GM21381 (cell line): ENCODE measurements around the gene KCNJ18.
"Not testable (repeated sequence)": the region's sequence is repeated elsewhere in the genome, so short reads cannot be mapped to it uniquely, and the experiment has no call there.

Source experiments
- ATAC-seq: cut with Tn5 transposase; IDR thresholded peaks from one replicate; pipeline ENCODE4 v1.9.1; 2021; ENCODE audit warnings: mild to moderate bottlenecking, moderate library complexity; ENCODE audit not compliant: unreplicated experiment

Gene KCNJ18

GRCh38 chr17:21670361-21671155 lies 21.8 kb upstream of the KCNJ18 start:
- ATAC-seq, result not testable (repeated sequence)

DNA sequence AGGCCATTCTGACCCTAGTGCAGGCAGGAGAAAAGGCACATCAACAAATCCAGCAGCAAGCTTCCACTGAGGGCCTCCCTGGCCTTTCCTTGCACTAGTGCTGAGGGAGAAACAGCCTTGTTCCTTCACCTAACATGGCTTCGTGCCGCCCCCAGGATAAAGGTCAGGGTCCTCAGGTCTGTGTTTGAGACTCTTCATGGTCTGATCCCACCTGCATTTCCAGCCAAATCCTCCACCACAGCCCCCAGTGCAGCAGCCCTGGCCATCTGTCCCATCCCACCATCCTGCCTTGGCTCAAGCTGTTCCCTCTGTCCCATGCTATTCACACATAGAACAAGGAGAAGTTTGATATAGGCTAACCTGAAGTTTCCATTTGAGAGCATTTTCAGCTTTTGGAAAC lies 20.9 kb upstream of the KCNJ18 start:
- not testable (repeated sequence) for ATAC-seq

DNA sequence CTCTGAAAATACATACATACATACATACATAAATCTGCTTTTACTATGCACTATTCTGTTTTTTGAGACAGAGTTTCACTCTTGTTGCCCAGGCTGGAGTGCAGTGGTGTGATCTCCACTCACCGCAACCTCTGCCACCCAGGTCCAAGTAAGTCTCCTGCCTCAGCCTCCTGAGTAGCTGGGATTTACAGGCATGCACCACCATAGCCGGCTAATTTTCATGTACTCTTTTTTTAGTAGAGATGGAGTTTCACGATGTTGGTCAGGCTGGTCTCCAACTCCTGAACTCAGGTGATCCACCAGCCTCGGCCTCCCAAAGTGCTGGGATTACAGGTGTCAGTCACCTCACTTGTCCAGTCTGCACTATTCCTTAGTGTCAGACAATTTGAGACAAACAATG lies 20.5 kb upstream of the KCNJ18 start:
- not testable (repeated sequence) for ATAC-seq

DNA sequence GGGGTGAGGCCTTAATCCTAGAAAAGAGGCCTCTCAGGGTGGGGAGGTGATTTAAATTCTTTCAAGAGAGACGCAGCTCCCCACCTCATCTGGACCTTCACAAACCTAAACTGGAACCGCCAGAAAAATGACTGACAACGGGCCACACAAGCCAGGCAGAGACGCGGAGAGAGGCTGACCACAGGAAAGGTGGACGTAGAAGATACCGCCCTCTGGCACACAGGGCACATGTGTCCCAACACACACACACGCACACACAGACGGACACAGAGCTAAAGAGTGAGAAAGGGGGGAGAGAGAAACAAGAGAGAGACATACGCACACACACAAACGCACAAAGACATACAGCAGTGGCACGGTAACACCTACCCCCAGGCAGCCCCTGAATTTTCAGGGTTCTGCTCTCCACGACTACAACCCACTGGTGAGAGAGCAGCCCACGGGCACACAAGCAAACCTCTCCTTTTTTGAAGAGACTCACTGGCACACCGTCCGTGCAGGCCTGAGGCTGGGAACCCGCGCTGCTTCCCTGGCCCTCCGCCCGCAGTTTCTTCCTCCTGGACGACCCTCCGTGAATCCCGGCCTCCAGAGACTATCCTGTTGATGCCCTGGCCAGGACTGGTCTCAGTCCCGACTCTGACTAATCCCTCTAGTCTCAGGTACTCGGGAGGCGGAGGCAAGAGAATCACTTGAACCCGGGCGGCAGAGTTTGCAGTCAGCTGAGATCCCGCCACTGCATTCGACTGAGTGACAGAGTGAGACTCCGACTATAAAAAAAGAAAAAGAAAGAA lies 18.7 kb upstream of the KCNJ18 start:
- not testable (repeated sequence) for ATAC-seq

GRCh38 chr17:21674242-21674731 lies 18.0 kb upstream of the KCNJ18 start:
- ATAC-seq, result no peak

- not testable (repeated sequence) for ATAC-seq
Measured at GRCh38 chr17:21674891-21675738, 17.2 kb upstream of the KCNJ18 start.

DNA sequence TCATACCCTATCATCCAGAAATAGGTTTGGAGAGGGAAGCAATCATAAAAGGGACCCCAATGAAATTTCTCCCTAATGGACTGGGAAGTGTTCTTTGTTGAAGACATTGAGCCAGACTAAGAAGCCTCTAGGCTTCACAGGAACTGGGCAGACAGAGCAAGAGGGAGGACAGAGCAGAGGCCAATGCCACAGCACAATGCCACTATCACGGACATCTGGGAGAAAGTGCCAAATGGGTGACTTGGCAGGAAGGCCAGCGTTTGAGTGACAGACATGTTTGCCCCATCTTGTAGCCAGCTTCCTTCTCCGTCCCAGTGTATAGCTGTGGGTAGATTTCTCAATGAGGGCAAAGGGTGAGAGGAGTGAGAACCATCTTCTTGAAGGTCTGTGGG lies 16.6 kb upstream of the KCNJ18 start:
- not testable (repeated sequence) for ATAC-seq

- no peak for ATAC-seq
Measured at GRCh38 chr17:21676281-21677111, 15.8 kb upstream of the KCNJ18 start.

DNA sequence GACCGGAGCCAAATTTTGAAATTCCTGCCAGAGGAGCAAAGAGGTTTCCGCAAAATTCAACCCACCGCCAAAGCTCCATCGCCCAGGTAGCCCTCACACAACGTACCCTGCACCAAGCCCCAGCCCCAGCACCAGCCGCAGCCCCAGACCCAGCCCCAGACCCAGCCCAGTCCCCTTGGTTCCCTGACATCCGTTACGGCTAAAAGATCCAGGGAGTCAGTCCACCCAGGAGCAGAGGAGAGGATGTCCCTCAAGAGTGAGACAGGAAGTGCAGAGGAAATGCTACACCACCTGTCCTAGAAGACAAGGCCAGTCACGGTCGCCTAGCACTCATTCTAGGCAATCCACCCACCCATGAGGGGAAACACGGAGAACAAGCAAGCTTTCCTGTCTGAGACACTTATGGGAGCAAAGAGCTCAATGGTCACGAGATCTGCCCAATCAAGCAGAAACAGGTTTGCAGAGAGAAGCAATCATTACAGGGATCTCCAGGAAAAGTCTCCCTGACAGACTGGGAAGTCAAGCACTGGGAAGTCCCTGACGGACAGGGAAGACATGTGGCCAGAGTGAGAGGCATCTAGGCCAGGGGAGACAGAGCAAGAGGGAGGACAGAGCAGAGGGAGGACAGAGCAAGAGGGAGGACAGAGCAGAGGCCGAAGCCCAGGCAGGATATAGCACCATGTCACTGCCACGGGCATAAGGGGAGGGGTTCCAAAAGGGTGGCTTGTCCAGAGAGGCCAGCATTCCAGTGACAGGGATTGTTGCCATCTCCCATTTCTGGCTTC lies 15.0 kb upstream of the KCNJ18 start:
- ATAC-seq, result no peak

DNA sequence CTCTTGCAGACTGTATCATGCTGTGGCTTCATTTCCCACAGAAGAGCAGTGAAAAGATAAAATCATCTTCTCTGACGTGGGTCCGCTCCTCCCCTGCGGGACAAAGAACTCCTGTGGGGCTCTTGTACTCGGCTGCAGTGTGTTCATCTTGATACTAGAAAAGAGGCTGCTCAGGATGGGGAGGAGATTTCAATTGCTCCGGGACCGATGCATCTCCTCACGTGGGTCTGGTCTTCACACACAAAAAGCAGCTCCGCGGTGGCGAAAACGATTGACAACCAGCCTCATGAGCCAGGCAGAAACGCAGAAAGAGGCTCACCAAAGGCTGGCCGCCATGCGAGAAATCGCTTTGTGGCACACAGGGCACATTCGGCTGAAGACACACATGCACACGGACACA lies 14.4 kb upstream of the KCNJ18 start:
- no peak for ATAC-seq

- ATAC-seq, result no peak
Measured at GRCh38 chr17:21678393-21679081, 13.8 kb upstream of the KCNJ18 start.

- no peak for ATAC-seq
Measured at GRCh38 chr17:21679256-21680146, 12.8 kb upstream of the KCNJ18 start.

DNA sequence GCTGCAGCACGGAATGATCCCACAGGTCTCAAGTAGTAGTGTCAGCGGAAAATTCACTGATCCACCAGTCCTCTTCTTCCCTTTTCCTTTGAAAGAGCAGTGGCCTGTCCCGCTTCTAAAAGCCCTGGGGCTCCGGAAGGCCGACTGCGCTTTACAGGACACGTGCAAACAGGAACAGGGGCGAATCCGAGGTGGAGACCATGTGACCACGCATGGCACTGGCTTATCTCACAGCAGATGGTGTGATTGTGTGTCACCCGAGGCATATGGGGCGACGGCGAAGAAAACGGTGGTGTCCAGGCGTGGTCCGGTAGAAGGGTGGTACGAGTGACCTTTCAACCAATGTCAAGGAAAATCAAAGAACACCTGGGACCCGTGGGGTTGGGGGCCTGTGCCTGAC lies 12.0 kb upstream of the KCNJ18 start:
- ATAC-seq, result no peak

DNA sequence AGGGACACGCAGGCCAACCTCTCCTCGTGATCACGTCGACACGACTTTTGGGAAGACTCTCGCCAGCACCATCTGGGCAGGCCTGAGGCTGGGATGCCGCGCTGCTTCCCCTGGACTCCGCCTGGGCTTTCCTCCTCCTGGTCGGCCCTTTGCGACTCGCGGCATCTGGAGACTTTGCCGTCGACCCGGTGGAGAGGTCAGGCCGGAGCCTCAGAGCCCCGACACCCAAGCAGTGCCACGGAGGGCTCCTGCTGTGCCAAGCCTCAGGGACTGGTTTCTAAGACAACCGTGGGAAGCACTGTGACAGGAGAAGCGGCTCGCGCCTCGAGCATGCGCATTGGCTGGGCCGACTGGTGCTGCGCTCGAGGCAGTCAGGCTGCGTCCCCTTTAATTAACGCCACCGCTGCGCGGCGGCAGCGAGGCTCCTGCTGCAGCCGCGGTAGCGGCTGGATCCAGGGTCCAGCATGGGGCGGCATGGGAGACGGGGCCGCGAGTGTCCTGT lies 11.4 kb upstream of the KCNJ18 start:
- not testable (repeated sequence) for ATAC-seq

DNA sequence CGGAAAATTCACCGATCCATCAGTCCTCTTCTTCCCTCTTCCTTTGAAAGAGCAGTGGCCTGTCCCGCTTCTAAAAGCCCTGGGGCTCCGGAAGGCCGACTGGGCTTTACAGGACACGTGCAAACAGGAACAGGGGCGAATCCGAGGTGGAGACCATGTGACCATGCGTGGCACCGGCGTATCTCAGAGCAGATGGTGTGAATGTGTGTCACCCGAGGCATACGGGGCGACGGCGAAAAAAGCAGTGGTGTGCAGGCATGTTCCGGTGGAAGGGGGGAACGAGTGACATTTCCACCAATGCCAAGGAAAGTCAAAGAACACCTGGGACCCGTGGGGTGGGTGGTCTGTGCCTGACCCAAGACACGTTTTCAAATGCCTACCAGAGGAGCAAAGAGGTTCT lies 10.7 kb upstream of the KCNJ18 start:
- not testable (repeated sequence) for ATAC-seq

- not testable (repeated sequence) for ATAC-seq
Measured at GRCh38 chr17:21682130-21682529, 10.2 kb upstream of the KCNJ18 start.

GRCh38 chr17:21683142-21683712 lies 9.1 kb upstream of the KCNJ18 start:
- ATAC-seq, result not testable (repeated sequence)
